ENCODE results near the gene UBQLN1. TPM values are rescaled to one million over a fixed set of nuclear protein-coding genes. Genes with fewer than 3 reads are reported as not detected.
"Not testable (repeated sequence)": the region's sequence is repeated elsewhere in the genome, so short reads cannot be mapped to it uniquely, and the experiment has no call there.

Gene UBQLN1
- total RNA-seq, 2 donors from 2014 or later = 114 to 119 TPM

DNA sequence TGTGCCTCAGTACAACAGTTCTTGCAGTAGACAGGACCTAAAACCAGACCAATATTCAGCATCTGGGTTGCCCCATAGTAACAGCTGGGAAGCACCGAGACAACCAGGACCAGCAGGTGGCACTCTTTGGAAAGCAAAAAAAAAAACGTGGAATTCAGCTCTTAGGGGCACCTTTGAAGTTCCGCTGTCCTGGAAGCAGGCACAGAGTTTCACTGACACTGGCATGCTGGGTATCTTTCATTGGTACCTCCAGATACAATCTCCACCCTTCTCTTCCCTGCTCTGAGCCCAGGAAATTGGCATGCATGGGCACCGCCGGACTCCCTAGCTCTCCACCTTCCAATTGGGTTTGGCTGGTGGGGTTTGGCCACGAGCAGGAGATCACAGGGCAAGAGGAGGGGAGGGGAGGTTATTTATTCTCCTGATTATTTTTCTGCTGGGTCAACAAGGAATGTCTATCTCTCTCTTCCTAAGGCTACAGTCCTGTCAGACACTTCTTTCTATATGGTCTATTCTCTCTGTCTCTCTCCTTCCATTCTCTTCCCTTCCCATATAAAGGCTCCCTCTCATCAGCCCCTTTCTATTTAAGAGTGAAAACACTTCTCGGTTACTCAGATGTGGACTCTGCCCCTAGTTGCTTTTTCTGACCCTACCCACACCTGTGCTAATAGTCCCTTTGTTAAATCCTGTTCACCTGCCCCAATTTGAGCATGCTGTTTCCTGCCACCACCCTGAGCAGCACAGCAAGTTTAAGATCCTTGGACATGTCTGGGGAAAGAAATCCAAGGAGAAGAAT is 86.7 kb downstream of the UBQLN1 start:
- Histone ChIP-seq H3K9me3 (ENCODE audit: control insufficient read depth, low read length) (no peaks in the 10 kb centered on the region), H3K4me3 (ENCODE audit: low read length) (no peak overlapping the region), H3K27me3 (ENCODE audit: control insufficient read depth, insufficient read depth, low read length, poor library complexity, severe bottlenecking) (no peaks in the 10 kb centered on the region), H3K4me1 (ENCODE audit: control insufficient read depth, insufficient read depth, low read length) (peaks cover 5% of the 10 kb centered on the region), H3K27ac (ENCODE audit: low read depth, low read length) (no peak overlapping the region), H3K9ac (ENCODE audit: extremely low read depth, low read length, poor library complexity, severe bottlenecking) (no peak overlapping the region), H3K36me3 (ENCODE audit: control insufficient read depth, insufficient read depth, low read length) (no peaks in the 10 kb centered on the region)
- WGBS, 2 experiments (ENCODE audit: insufficient coverage in 1 of 2, insufficient read length in 1 of 2) = 32 to 33% methylated on average over 4 to 7 of the region's 7 CpGs
- Mint-ChIP-seq H3K9me3 (no peaks in the 10 kb centered on the region), H3K4me3 (peak overlapping the region; percentile 39), H3K27me3 (ENCODE audit: insufficient read depth) (peaks cover 7% of the 10 kb centered on the region), H3K27ac (no peak overlapping the region), H3K36me3 (ENCODE audit: low read depth) (no peaks in the 10 kb centered on the region), H3K4me1 (peaks cover 17% of the 10 kb centered on the region)
- TF ChIP-seq, protein P1, sequence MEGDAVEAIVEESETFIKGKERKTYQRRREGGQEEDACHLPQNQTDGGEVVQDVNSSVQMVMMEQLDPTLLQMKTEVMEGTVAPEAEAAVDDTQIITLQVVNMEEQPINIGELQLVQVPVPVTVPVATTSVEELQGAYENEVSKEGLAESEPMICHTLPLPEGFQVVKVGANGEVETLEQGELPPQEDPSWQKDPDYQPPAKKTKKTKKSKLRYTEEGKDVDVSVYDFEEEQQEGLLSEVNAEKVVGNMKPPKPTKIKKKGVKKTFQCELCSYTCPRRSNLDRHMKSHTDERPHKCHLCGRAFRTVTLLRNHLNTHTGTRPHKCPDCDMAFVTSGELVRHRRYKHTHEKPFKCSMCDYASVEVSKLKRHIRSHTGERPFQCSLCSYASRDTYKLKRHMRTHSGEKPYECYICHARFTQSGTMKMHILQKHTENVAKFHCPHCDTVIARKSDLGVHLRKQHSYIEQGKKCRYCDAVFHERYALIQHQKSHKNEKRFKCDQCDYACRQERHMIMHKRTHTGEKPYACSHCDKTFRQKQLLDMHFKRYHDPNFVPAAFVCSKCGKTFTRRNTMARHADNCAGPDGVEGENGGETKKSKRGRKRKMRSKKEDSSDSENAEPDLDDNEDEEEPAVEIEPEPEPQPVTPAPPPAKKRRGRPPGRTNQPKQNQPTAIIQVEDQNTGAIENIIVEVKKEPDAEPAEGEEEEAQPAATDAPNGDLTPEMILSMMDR (conservative IDR thresholded peaks at IDR 0.05) = peak; percentile 83
- peak; percentile 86 for DNase-seq

DNA sequence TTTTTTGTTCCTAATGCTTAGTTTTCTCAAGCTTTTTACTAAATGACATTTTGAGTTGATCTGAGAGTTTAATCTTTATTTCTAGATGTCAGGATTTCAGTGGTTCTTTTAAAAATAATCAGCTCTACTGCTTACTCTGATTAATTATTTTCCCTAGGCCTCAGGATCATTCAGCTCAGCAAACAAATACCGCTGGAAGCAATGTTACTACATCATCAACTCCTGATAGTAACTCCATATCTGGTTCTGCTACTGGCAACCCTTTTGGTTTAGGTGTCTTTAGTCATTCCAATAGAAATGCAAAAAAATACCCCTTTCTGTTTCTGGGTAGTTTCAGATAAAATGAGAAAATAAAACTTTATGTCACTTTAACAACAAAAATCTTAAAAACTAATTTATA is 90.5 kb downstream of the UBQLN1 start:
- Histone ChIP-seq H3K9ac (ENCODE audit: extremely low read depth, low read length, poor library complexity, severe bottlenecking) (no peak overlapping the region), H3K36me3 (ENCODE audit: control insufficient read depth, insufficient read depth, low read length) (no peaks in the 10 kb centered on the region), H3K27me3 (ENCODE audit: control insufficient read depth, insufficient read depth, low read length, poor library complexity, severe bottlenecking) (no peaks in the 10 kb centered on the region), H3K27ac (ENCODE audit: low read depth, low read length) (no peak overlapping the region), H3K4me3 (ENCODE audit: low read length) (no peak overlapping the region), H3K9me3 (ENCODE audit: control insufficient read depth, low read length) (no peaks in the 10 kb centered on the region), H3K4me1 (ENCODE audit: control insufficient read depth, insufficient read depth, low read length) (no peaks in the 10 kb centered on the region)
- no peak overlapping the region for H3K27ac Mint-ChIP-seq
- WGBS, 2 experiments (ENCODE audit: insufficient coverage in 1 of 2, insufficient read length in 1 of 2) = 97 to 100% methylated on average over 1 of the region's 1 CpG
- H3K4me1 Mint-ChIP-seq = peaks cover 7% of the 10 kb centered on the region
- TF ChIP-seq, protein P1 (conservative IDR thresholded peaks at IDR 0.05) = no peak
- no peak for DNase-seq
- H3K27me3 Mint-ChIP-seq (ENCODE audit: insufficient read depth) = peaks cover 7% of the 10 kb centered on the region
- H3K36me3 Mint-ChIP-seq (ENCODE audit: low read depth) = no peaks in the 10 kb centered on the region
- peaks cover 2% of the 10 kb centered on the region for H3K9me3 Mint-ChIP-seq
- no peak overlapping the region for H3K4me3 Mint-ChIP-seq

DNA sequence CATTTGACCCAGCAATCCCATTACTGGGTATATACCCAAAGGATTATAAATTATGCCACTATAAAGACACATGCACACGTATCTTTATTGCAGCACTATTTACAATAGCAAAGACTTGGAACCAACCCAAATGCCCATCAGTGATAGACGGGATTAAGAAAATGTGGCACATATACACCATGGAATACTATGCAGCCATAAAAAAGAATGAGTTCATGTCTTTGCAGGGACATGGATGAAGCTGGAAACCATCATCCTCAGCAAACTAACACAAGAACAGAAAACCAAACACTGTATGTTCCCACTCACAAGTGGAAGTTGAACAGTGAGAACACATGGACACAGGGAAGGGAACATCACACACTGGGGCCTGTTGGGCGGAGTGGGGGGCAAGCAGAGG is 94.5 kb downstream of the UBQLN1 start:
- not testable (repeated sequence) for H3K27me3 Mint-ChIP-seq (ENCODE audit: insufficient read depth); H3K27ac Mint-ChIP-seq; H3K9ac ChIP-seq (ENCODE audit: extremely low read depth, low read length, poor library complexity, severe bottlenecking); H3K4me1 Mint-ChIP-seq; H3K4me3 ChIP-seq (ENCODE audit: low read length); H3K27ac ChIP-seq (ENCODE audit: low read depth, low read length); H3K36me3 ChIP-seq (ENCODE audit: control insufficient read depth, insufficient read depth, low read length); H3K4me3 Mint-ChIP-seq; H3K4me1 ChIP-seq (ENCODE audit: control insufficient read depth, insufficient read depth, low read length); H3K27me3 ChIP-seq (ENCODE audit: control insufficient read depth, insufficient read depth, low read length, poor library complexity, severe bottlenecking); H3K9me3 Mint-ChIP-seq; H3K36me3 Mint-ChIP-seq (ENCODE audit: low read depth); DNase-seq; H3K9me3 ChIP-seq (ENCODE audit: control insufficient read depth, low read length)
- WGBS, 2 experiments (ENCODE audit: insufficient coverage in 1 of 2, insufficient read length in 1 of 2) = 95 to 100% methylated on average over 1 to 3 of the region's 3 CpGs

Other genes with a start within 250 kb of the UBQLN1 start
- gene FRMD3, start 169.6 kb downstream of the UBQLN1 start, total RNA-seq = under 1 TPM; 0.13 to 0.35 TPM
- 1 to 10 TPM; 1.6 TPM for gene IDNK, start 84.8 kb downstream of the UBQLN1 start, total RNA-seq
- gene GKAP1, start 109.8 kb upstream of the UBQLN1 start, total RNA-seq = 10 to 100 TPM in 1 of 2 donors, 1 to 10 TPM in 1; 8.5 to 13.5 TPM
- gene KIF27, start 213.5 kb upstream of the UBQLN1 start, total RNA-seq = 10 to 100 TPM; 12.0 to 19.5 TPM

Measured in endodermal cell (in vitro differentiated cells).